C4-2B (cell line): ENCODE results near the gene LSAMP.

ENCODE experiments used
- CTCF ChIP-seq: fragments of 450-650 bp; conservative IDR thresholded peaks from 2 replicates; pipeline ENCODE4 v1.5.1; 2017; ENCODE audit warnings: mild to moderate bottlenecking
- ZFX ChIP-seq: fragments of 450-650 bp; IDR thresholded peaks from 2 replicates; pipeline ENCODE4 v1.6.1; 2017

GRCh38 chr3:116265976-116266584 lies 179.2 kb downstream of the LSAMP start:
- no peak for TF ChIP-seq CTCF
- no peak for TF ChIP-seq ZFX
